Muscle of arm (tissue), 14 donors: ENCODE results near the gene PTPN4. TPM values are rescaled to one million over a fixed set of nuclear protein-coding genes. Genes with fewer than 3 reads are reported as not detected.

ENCODE experiments used
- DNase-seq: peaks from one replicate; pipeline ENCODE4 v3.0.0-alpha.2; 2013
- long read RNA-seq, 11 donors: transcript quantifications; one replicate each; lab custom pipeline, GENCODE V29; 2026
- polyA plus RNA-seq, 12 donors: library from polyadenylated mRNA; unstranded; fragments of 120-200 nt; gene quantifications; one replicate each; pipeline ENCODE4 v1.2.1, GENCODE V29; 2013; ENCODE audit not compliant: insufficient read length in 12 of 12

The PTPN4 gene
- polyA plus RNA-seq = 10 to 100 TPM in 10 of 12 donors, 1 to 10 TPM in 1, not detected in 1; 7.3 to 24.4 (median 19.6) TPM
- long read RNA-seq, donor 1 = 0 reads
- long read RNA-seq, donor 2, full-length matches to known transcripts = 2 of 2 reads
- long read RNA-seq, donor 2, partial matches to known transcripts = 0 of 2 reads
- long read RNA-seq, donor 2, other reads (novel, unspliced or antisense) = 0 of 2 reads
- long read RNA-seq, donor 3 = 0 reads
- long read RNA-seq, donor 4 = 0 reads
- long read RNA-seq, donor 5 = 0 reads
- long read RNA-seq, donor 6 = 0 reads
- long read RNA-seq, donor 7 = 0 reads
- long read RNA-seq, donor 8 = 0 reads
- long read RNA-seq, donor 9 = 0 reads
- long read RNA-seq, donor 10 = 0 reads
- long read RNA-seq, donor 11, full-length matches to known transcripts = 1 of 1 reads
- long read RNA-seq, donor 11, partial matches to known transcripts = 0 of 1 reads
- long read RNA-seq, donor 11, other reads (novel, unspliced or antisense) = 0 of 1 reads

- DNase-seq = peak; percentile 96
Observed at GRCh38 chr2:119759451-119760236, at the start of gene PTPN4. Gene PTPN4 (plus strand): TSS chr2:119759922. CDS start chr2:119809854, 49,932 bp downstream.

GRCh38 chr2:119710281-119710680 is 49.4 kb upstream of the PTPN4 start:
- no peak for DNase-seq

- DNase-seq = no peak
Observed at GRCh38 chr2:119711352-119711751, 48.4 kb upstream of the PTPN4 start.

GRCh38 chr2:119712571-119712970 is 47.2 kb upstream of the PTPN4 start:
- DNase-seq = no peak

- DNase-seq = no peak
Observed at GRCh38 chr2:119713819-119714490, 45.8 kb upstream of the PTPN4 start.

- no peak for DNase-seq
Observed at GRCh38 chr2:119715409-119716283, 44.1 kb upstream of the PTPN4 start.

- DNase-seq = no peak
Observed at GRCh38 chr2:119716284-119716672, 43.4 kb upstream of the PTPN4 start.

GRCh38 chr2:119718501-119719260 is 41.0 kb upstream of the PTPN4 start:
- no peak for DNase-seq

GRCh38 chr2:119719261-119719627 is 40.5 kb upstream of the PTPN4 start:
- DNase-seq = no peak

- DNase-seq = no peak
Observed at GRCh38 chr2:119721043-119721442, 38.7 kb upstream of the PTPN4 start.

- DNase-seq = no peak
Observed at GRCh38 chr2:119721462-119721861, 38.3 kb upstream of the PTPN4 start.

- DNase-seq = no peak
Observed at GRCh38 chr2:119721904-119722303, 37.8 kb upstream of the PTPN4 start.

GRCh38 chr2:119723186-119723585 is 36.5 kb upstream of the PTPN4 start:
- no peak for DNase-seq

- no peak for DNase-seq
Observed at GRCh38 chr2:119723784-119724467, 35.8 kb upstream of the PTPN4 start.

GRCh38 chr2:119724656-119725485 is 34.9 kb upstream of the PTPN4 start:
- DNase-seq = no peak

GRCh38 chr2:119727493-119727892 is 32.2 kb upstream of the PTPN4 start:
- DNase-seq = no peak

- no peak for DNase-seq
Observed at GRCh38 chr2:119728421-119728820, 31.3 kb upstream of the PTPN4 start.

GRCh38 chr2:119730671-119731177 is 29.0 kb upstream of the PTPN4 start:
- no peak for DNase-seq

GRCh38 chr2:119731983-119732382 is 27.7 kb upstream of the PTPN4 start:
- no peak for DNase-seq
